Left ventricle myocardium inferior (tissue), 1 donor: ENCODE results near the gene AFAP1. TPM values are rescaled to one million over a fixed set of nuclear protein-coding genes. Genes with fewer than 3 reads are reported as not detected.

Source experiments
- DNase-seq: peaks from one replicate; pipeline ENCODE4 v3.0.0-alpha.2; 2020
- H3K27ac ChIP-seq: fragments of 200-600 bp; replicated peaks from 2 replicates; pipeline ENCODE4 v1.8.0; 2021
- H3K27me3 ChIP-seq: fragments of 200-600 bp; 2 replicates; pipeline ENCODE4 v1.8.0; 2021; ENCODE audit warnings: low read depth
- H3K36me3 ChIP-seq: fragments of 200-600 bp; 2 replicates; pipeline ENCODE4 v1.8.0; 2021
- H3K4me1 ChIP-seq: fragments of 200-600 bp; 2 replicates; pipeline ENCODE4 v1.8.0; 2021
- H3K4me3 ChIP-seq: fragments of 200-600 bp; 2 replicates; pipeline ENCODE4 v1.8.0; 2021; ENCODE audit warnings: mild to moderate bottlenecking, moderate library complexity
- H3K9me3 ChIP-seq: fragments of 200-600 bp; replicated peaks from 2 replicates; pipeline ENCODE4 v1.8.0; 2021
- intact Hi-C: fragments of 100-400 bp; cut with micrococcal nuclease; formaldehyde crosslinking; loops from one replicate; pipeline ENCODE4 v1.11.0; 2022
- total RNA-seq: library from RNA; stranded (reverse); fragmentation: NEBNext Ultra II Directional; extraction: Animal tissue kit (Norgen Biotek cat#: 25700); gene quantifications from one replicate; pipeline ENCODE4 v1.2.1, GENCODE V29; 2021
- TF ChIP-seq, protein P1 (sequence below): fragments of 200-600 bp; IDR thresholded peaks from 2 replicates; pipeline ENCODE4 v1.8.0; 2021; ENCODE audit warnings: antibody characterized with exemption, mild to moderate bottlenecking, borderline replicate concordance
- donor health status: DM: no; HTN: yes; CAD: no; lungs with severe emphysema.

The AFAP1 gene
- total RNA-seq, 1 donor from 2014 or later = 6.8 TPM

GRCh38 chr4:7713757-7714156, 225.9 kb downstream of the AFAP1 start:
- DNase-seq = no peak
- H3K4me1 ChIP-seq = no peaks in the 10 kb centered on the region
- intact Hi-C loops = loop anchor here (10.0 kb wide), 1 partner anchor 519 kb away; the partner anchor contains the start of gene SORCS2

DNA sequence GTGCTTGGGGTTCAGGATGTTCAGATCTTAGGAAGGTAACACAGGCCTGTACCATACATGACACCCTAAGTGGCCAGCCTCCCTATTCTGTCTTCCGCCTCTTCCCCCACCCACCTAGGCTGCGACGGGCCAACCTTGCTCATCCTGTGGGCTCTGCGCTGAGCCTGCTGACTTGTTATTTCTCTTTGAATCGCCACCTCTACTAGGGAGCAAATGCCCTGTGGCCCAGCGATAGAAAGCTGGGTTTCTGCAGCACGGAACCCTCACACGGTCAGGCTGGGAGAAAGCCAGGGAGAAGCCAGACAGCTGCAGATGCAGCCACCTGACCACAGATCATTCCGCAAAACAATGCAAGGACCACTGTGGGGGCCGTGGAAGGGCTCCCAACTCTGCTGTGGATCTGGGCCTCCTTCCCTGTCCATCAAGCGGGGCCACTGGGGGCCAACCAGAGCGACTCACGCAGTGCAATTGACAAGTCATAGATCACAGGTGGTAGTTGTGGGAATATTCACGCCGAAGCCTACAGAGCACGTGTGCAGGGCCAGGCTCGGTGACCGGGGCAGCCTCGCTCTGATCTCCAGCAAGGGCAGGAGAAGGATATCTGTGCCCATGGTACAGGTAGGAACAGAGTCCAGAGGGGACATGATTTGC, 227.5 kb downstream of the AFAP1 start:
- no peaks in the 10 kb centered on the region for H3K36me3 ChIP-seq
- intact Hi-C loops = loop anchor here (10.0 kb wide), 1 partner anchor 517 kb away; the partner anchor contains the start of gene SORCS2
- no peak for DNase-seq
- H3K4me3 ChIP-seq = no peak overlapping the region
- H3K9me3 ChIP-seq = peaks cover 7% of the 10 kb centered on the region
- H3K4me1 ChIP-seq = no peaks in the 10 kb centered on the region
- TF ChIP-seq, protein P1, sequence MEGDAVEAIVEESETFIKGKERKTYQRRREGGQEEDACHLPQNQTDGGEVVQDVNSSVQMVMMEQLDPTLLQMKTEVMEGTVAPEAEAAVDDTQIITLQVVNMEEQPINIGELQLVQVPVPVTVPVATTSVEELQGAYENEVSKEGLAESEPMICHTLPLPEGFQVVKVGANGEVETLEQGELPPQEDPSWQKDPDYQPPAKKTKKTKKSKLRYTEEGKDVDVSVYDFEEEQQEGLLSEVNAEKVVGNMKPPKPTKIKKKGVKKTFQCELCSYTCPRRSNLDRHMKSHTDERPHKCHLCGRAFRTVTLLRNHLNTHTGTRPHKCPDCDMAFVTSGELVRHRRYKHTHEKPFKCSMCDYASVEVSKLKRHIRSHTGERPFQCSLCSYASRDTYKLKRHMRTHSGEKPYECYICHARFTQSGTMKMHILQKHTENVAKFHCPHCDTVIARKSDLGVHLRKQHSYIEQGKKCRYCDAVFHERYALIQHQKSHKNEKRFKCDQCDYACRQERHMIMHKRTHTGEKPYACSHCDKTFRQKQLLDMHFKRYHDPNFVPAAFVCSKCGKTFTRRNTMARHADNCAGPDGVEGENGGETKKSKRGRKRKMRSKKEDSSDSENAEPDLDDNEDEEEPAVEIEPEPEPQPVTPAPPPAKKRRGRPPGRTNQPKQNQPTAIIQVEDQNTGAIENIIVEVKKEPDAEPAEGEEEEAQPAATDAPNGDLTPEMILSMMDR = no peak
- H3K27me3 ChIP-seq = no peaks in the 10 kb centered on the region
- H3K27ac ChIP-seq = no peak overlapping the region

More at GRCh38 chr4:7713757-7714156, 225.9 kb downstream of the AFAP1 start:
- Histone ChIP-seq H3K9me3 (peaks cover 7% of the 10 kb centered on the region), H3K4me3 (no peak overlapping the region), H3K27ac (no peak overlapping the region), H3K36me3 (no peaks in the 10 kb centered on the region), H3K27me3 (no peaks in the 10 kb centered on the region)
- TF ChIP-seq, protein P1 = no peak

GRCh38 chr4:7711307-7711963, 228.2 kb downstream of the AFAP1 start:
- DNase-seq = no peak
- TF ChIP-seq, protein P1 = no peak
- Histone ChIP-seq H3K4me1 (no peaks in the 10 kb centered on the region), H3K9me3 (peaks cover 7% of the 10 kb centered on the region), H3K36me3 (no peaks in the 10 kb centered on the region), H3K4me3 (no peak overlapping the region), H3K27me3 (no peaks in the 10 kb centered on the region), H3K27ac (no peak overlapping the region)
- intact Hi-C loops = loop anchor here (10.0 kb wide), 1 partner anchor 517 kb away; the partner anchor contains the start of gene SORCS2

DNA sequence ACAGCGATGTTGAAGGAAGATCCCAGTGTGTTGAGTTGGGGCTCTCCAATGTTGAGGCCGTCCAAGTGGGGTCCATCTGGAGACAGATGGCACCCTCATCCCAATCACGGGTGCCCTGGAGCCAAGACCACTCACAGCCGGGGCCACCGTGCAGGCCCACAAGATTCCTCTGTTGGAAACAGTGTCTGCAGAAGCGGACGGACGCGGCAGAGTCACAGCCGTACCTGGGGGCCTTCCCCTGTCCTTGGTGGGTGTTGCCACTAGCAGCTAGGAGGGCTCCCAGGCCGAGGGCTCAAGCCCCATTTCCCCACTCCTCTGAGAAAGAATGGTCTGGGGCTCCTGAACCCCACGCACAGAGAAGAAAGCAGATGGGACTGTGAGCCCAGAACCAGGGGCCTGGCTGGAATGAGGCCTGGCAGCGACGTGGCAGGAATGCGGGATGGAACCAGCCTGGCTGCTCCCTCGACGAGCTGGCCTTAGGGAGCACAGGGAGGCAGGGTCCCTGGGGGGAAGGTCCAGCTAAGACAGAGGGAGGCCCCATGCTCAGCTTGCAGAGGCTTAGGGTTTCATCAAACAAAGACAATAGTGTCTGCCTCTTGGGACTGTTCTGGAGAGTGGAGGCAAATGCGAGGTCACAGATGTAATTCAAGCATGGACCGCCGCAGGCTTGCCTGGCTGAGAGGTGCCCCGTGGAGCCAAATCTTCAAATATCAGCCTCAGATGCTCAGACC, 228.9 kb downstream of the AFAP1 start:
- Histone ChIP-seq H3K4me1 (no peaks in the 10 kb centered on the region), H3K9me3 (peaks cover 7% of the 10 kb centered on the region), H3K27ac (no peak overlapping the region), H3K4me3 (no peak overlapping the region), H3K36me3 (no peaks in the 10 kb centered on the region), H3K27me3 (no peaks in the 10 kb centered on the region)
- TF ChIP-seq, protein P1 = no peak
- DNase-seq = no peak
- intact Hi-C loops = loop anchor here (10.0 kb wide), 1 partner anchor 516 kb away; the partner anchor contains the start of gene SORCS2

- intact Hi-C loops = loop anchor here (10.0 kb wide), 1 partner anchor 515 kb away; the partner anchor contains the start of gene SORCS2
- Histone ChIP-seq H3K27me3 (no peaks in the 10 kb centered on the region), H3K9me3 (peaks cover 7% of the 10 kb centered on the region), H3K4me3 (no peak overlapping the region), H3K4me1 (peaks cover 4% of the 10 kb centered on the region), H3K27ac (no peak overlapping the region), H3K36me3 (no peaks in the 10 kb centered on the region)
- DNase-seq = peak; percentile 5
- TF ChIP-seq, protein P1 = no peak
Measured at GRCh38 chr4:7710126-7710525, 229.5 kb downstream of the AFAP1 start.
